MM.1S (cell line): ENCODE data around the gene EIPR1.

Experiments
- EZH2 ChIP-seq: fragments of 300-600 bp; sonication (generic); optimal IDR thresholded peaks from 2 replicates; pipeline ENCODE3; 2017; ENCODE audit warnings: low read depth, mild to moderate bottlenecking, antibody characterized with exemption, low read length, mixed read lengths
- EZH2phosphoT487 ChIP-seq: fragments of 300-600 bp; sonication (generic); IDR thresholded peaks from 2 replicates; pipeline ENCODE4 v1.6.1; 2018; ENCODE audit warnings: antibody characterized with exemption, low read length
- TF ChIP-seq, protein P1 (sequence below): fragments of 300-600 bp; sonication (generic); IDR thresholded peaks from 2 replicates; pipeline ENCODE4 v1.5.1; 2016; ENCODE audit warnings: antibody characterized with exemption, low read length, mixed read lengths

DNA sequence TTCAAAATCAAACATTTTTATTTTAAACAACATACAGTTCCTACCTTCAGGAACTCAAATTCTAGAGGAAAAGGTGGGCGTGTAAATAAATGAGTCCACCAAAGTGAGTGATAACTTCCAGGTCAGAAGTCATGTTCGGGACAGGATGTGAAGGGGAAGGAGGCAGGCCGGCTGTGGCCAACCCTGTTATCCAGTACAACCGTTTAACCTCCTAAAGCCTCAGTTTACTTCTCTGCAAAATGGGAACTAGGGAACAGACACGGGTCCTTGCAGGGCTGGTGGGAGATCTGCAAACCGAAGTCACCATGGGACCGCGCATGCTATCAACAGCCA, 373 bp downstream of the EIPR1 start:
- TF ChIP-seq, protein P1, sequence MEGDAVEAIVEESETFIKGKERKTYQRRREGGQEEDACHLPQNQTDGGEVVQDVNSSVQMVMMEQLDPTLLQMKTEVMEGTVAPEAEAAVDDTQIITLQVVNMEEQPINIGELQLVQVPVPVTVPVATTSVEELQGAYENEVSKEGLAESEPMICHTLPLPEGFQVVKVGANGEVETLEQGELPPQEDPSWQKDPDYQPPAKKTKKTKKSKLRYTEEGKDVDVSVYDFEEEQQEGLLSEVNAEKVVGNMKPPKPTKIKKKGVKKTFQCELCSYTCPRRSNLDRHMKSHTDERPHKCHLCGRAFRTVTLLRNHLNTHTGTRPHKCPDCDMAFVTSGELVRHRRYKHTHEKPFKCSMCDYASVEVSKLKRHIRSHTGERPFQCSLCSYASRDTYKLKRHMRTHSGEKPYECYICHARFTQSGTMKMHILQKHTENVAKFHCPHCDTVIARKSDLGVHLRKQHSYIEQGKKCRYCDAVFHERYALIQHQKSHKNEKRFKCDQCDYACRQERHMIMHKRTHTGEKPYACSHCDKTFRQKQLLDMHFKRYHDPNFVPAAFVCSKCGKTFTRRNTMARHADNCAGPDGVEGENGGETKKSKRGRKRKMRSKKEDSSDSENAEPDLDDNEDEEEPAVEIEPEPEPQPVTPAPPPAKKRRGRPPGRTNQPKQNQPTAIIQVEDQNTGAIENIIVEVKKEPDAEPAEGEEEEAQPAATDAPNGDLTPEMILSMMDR, result no peak
- TF ChIP-seq EZH2 (no peak), EZH2phosphoT487 (no peak)
